ENCODE measurements around the gene NDUFB10. TPM values are rescaled to one million over a fixed set of nuclear protein-coding genes. Genes with fewer than 3 reads are reported as not detected.

The NDUFB10 gene
- total RNA-seq, 4 donors from 2014 or later = 172 to 215 (median 189) TPM

- TF ChIP-seq POLR2A (IDR thresholded peaks at IDR 0.05) (no peak), CTCF (IDR thresholded peaks at IDR 0.05) (no peak)
- WGBS, 2 donors = 100% methylated on average over 3 of the region's 47 CpGs
- no peak for DNase-seq
- H3K4me3 ChIP-seq = no peak overlapping the region
- H3K9me3 ChIP-seq = no peaks in the 10 kb centered on the region
- intact Hi-C loops (cut with DNase I) = no loop called here
- H3K36me3 ChIP-seq = peaks cover 47 to 71% (median 51%) of the 10 kb centered on the region in 3 donors
- peaks cover 25 to 55% (median 40%) of the 10 kb centered on the region in 3 donors for H3K4me1 ChIP-seq
- no peak overlapping the region for H3K27ac ChIP-seq
- no peaks in the 10 kb centered on the region for H3K27me3 ChIP-seq
Measured at GRCh38 chr16:2002406-2003230, 43.3 kb downstream of the NDUFB10 start.

GRCh38 chr16:2003231-2003826, 44.0 kb downstream of the NDUFB10 start:
- no peak for TF ChIP-seq CTCF (IDR thresholded peaks at IDR 0.05)
- Histone ChIP-seq H3K36me3 (peaks cover 41 to 64% (median 46%) of the 10 kb centered on the region in 3 donors), H3K4me3 (peak overlapping the region in 1 of 4 donors; percentile 49), H3K4me1 (peaks cover 32 to 55% (median 42%) of the 10 kb centered on the region in 3 donors), H3K27me3 (no peaks in the 10 kb centered on the region), H3K9me3 (no peaks in the 10 kb centered on the region), H3K27ac (peak overlapping the region in 1 of 4 donors; percentile 40)
- intact Hi-C loops (cut with DNase I) = no loop called here
- 89 to 100% methylated on average over 1 to 4 of the region's 8 CpGs for WGBS, 2 donors
- DNase-seq = no peak

DNA sequence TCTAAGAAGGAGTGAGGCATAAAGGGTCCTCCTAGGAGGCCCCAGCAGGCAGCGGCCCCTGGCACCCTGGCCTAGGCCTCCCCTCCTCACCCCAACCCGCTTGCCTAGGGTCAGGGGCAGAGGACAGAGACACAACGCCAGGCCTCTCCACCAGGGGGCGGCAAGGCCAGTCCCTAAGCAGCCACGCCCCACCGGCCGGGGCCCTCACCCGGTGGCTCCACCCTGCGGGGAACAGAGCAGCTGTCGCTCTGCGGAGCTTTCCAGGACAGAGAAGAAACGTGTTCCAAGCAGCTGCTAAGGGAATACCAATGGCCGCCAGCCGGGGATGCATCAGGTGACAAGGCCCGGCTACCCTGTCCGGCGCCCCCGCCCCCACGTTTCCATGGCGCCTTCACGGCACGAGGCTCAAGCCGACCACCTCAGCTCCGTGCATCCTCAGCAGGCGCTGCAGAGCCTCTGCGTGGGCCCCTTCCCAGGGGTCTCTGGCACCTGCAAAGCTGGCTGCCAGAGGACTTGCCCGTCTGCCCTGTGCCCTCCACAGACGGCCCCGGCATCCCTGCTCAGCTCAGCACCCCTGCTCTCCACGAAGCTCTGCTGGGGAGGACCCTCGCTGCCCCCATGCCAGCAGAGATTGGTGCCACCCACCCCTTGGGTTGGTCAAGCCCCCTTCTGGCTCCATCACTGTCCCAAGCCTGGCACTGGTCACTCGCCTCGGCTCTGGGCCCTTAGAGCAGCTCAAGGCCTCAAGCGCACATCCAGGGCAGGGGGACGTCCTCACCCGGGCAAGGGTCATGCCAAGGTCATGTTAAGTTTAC, 44.7 kb downstream of the NDUFB10 start:
- Histone ChIP-seq H3K27ac (peak overlapping the region in 1 of 4 donors; percentile 40), H3K27me3 (no peaks in the 10 kb centered on the region), H3K36me3 (peaks cover 34 to 57% (median 39%) of the 10 kb centered on the region in 3 donors), H3K4me3 (peak overlapping the region in 2 of 4 donors; percentile 16 to 49), H3K9me3 (no peaks in the 10 kb centered on the region), H3K4me1 (peaks cover 37 to 59% (median 48%) of the 10 kb centered on the region in 3 donors)
- 42% methylated on average over 2 of the region's 36 CpGs; no CpG with 5 or more reads in 1 of the 2 donors for WGBS, 2 donors
- TF ChIP-seq CTCF (IDR thresholded peaks at IDR 0.05) (peak; percentile 83 to 97 (median 94)), POLR2A (IDR thresholded peaks at IDR 0.05) (no peak)
- DNase-seq = peak; percentile 49
- intact Hi-C loops (cut with DNase I) = no loop called here

- WGBS, 2 donors = 53 to 65% methylated on average over 3 to 9 of the region's 34 CpGs
- Histone ChIP-seq H3K27me3 (no peaks in the 10 kb centered on the region), H3K4me3 (no peak overlapping the region), H3K36me3 (peaks cover 25 to 48% (median 32%) of the 10 kb centered on the region in 3 donors), H3K4me1 (peaks cover 37 to 63% (median 48%) of the 10 kb centered on the region in 3 donors), H3K27ac (no peak overlapping the region), H3K9me3 (no peaks in the 10 kb centered on the region)
- no peak for TF ChIP-seq POLR2A (IDR thresholded peaks at IDR 0.05)
- TF ChIP-seq CTCF (IDR thresholded peaks at IDR 0.05) = no peak
- DNase-seq = no peak
- intact Hi-C loops (cut with DNase I) = no loop called here
Measured at GRCh38 chr16:2004795-2005517, 45.6 kb downstream of the NDUFB10 start.

Measured in esophagus squamous epithelium (tissue), 5 donors.